Activated T-cell treated with anti-CD3 and anti-CD28 coated beads, Interleukin-2, amount 50 U/mL, for 4 hours (primary cell): ENCODE results near the gene FDXACB1. TPM values are rescaled to one million over a fixed set of nuclear protein-coding genes. Genes with fewer than 3 reads are reported as not detected.

ENCODE experiments used
- ATAC-seq, 2 donors: fragments of 200-7000 bp; cut with Tn5 transposase; one replicate each; pipeline ENCODE4 v1.10.0; 2021
- DNase-seq: peaks from one replicate; pipeline ENCODE4 v3.0.0-alpha.2; 2020
- H3K27me3 Mint-ChIP-seq: one replicate; pipeline ENCODE4 v1.8.0; 2021; ENCODE audit warnings: low read depth, mixed read lengths
- H3K36me3 Mint-ChIP-seq: one replicate; pipeline ENCODE4 v1.8.0; 2022; ENCODE audit warnings: mixed read lengths; ENCODE audit not compliant: insufficient read depth
- H3K4me1 Mint-ChIP-seq: one replicate; pipeline ENCODE4 v1.8.0; 2021; ENCODE audit warnings: low read depth, mixed read lengths
- H3K4me3 Mint-ChIP-seq: one replicate; pipeline ENCODE4 v1.8.0; 2021; ENCODE audit warnings: mild to moderate bottlenecking, moderate library complexity, mixed read lengths
- H3K9me3 Mint-ChIP-seq: one replicate; pipeline ENCODE4 v1.8.0; 2021; ENCODE audit warnings: mixed read lengths
- total RNA-seq, 3 donors: library from RNA; stranded (reverse); gene quantifications; one replicate each; pipeline ENCODE4 v1.2.1, GENCODE V29; 2021

Gene FDXACB1
- total RNA-seq, 3 donors from 2014 or later: 11.1 to 12.5 (median 11.4) TPM

DNA sequence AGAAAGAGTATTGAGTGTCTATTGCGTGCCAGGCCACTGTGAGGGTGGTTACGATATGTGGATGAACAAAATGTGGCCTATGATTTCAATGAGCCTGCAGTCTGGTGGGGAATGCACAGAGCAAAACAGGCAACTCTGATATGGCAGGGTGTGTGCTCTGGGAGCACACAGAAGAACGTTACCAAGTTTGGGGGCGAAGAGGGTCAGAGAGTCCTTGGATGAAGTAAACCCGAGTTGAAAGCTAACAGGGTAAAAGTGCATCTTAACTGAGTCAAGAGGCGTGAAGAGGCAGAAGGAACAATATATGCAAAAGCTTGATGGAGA is 634 bp upstream of the FDXACB1 start:
- Mint-ChIP-seq H3K4me3 (peak overlapping the region; percentile 87), H3K27me3 (no peaks in the 10 kb centered on the region), H3K9me3 (no peaks in the 10 kb centered on the region), H3K4me1 (peaks cover 12% of the 10 kb centered on the region), H3K36me3 (peaks cover 10% of the 10 kb centered on the region)
- ATAC-seq (no peak), DNase-seq (no peak)

DNA sequence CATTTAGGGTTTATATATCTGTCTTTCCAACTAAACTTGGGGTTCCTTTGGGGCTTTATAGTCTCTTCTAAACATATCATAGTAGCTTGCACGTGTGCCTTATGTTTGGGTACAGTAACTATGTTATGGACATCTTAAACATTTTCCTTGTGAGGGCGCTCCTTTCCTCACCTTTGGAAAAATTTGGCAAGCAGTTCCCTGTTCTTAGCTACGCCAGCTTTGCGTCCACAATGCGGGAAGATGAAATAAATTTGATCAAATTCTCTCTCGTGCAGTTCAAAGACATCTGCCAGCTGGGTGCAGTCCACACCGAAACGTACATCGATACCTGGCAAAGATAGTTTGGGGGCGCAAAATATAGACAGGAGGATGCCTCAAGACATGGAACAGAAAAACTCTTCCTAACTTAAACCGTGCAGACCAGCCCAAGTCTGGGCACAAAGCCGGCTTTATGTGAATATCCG is 548 bp downstream of the FDXACB1 start:
- peak overlapping the region; percentile 87 for H3K4me3 Mint-ChIP-seq
- peaks cover 12% of the 10 kb centered on the region for H3K4me1 Mint-ChIP-seq
- H3K36me3 Mint-ChIP-seq: peaks cover 6% of the 10 kb centered on the region
- no peaks in the 10 kb centered on the region for H3K27me3 Mint-ChIP-seq
- ATAC-seq (no peak), DNase-seq (no peak)
- no peaks in the 10 kb centered on the region for H3K9me3 Mint-ChIP-seq

DNA sequence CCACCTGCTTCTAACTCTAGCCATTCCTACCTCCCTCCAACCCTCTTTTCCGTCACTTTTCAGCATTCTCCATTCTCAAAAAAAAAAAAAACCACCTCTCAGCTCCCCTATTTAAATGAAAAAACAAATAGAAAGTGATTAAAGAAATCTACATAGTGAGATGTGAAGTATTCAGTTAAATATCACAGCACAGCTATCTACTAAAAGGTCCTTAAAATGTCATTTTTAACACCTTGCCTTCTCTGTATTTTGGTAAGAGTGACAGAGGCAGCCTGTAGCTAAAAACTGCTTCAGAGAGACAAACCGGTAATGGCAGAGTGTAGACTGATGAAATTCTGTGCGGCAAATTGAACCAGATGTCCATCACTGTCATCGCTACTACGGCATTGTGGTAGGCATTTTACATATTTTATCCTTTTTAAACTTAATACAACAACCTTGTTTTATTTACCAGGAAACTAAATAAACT is 7.2 kb downstream of the FDXACB1 start:
- Mint-ChIP-seq H3K36me3 (peaks cover 23% of the 10 kb centered on the region), H3K27me3 (no peaks in the 10 kb centered on the region), H3K9me3 (no peaks in the 10 kb centered on the region), H3K4me1 (peaks cover 18% of the 10 kb centered on the region), H3K4me3 (peak overlapping the region; percentile 94)
- DNase-seq: no peak
- ATAC-seq: no peak

DNA sequence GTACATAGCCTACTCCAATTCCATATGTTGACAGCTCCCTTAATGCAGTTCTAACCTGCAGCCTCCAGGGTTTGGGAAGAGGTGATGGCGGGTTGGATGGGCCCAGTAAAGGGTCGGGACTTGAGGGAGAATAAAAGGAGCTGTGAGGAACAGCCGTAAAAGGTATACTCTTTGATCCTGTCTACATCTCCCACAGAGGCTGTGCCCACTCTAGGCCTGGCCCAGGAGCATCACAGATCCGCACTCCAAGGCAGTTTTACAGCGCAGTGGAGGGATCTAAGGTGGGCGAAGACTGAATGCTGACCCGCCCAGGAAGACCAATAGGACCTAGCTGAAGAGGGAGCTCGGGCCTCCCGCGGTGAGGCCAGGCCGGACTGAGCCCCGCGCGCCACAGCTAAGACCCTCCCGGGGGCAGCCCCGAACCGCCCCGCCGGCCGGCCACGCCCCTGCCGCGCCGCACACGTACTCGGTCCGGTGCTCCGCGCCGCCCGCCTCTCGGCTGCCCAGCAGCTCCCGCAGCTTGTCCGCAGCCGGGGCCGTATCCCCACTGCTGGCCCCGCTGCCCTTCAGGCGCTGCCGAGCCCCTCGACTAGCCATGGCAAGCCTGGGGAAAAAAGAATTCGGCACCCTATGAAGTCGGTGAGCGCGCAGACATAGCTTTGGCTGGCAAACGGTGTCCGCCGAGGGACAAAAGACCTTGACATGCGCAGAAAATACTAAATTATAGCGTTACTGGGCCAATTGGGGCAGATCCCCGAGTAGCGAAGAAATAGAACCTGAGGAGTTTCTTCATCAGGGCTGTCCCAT is 7.9 kb downstream of the FDXACB1 start, which contains the start of gene ALG9:
Gene ALG9 (minus strand): TSS at position 696 of the 807 bp plus-strand sequence. CDS start 99 bp downstream, at position 597.
- peak within 1 kb of the TSS; percentile 94 for H3K4me3 Mint-ChIP-seq
- no peaks in the 10 kb centered on the region for H3K9me3 Mint-ChIP-seq
- H3K27me3 Mint-ChIP-seq: no peaks in the 10 kb centered on the region
- peak; percentile 95 to 97 for ATAC-seq
- peak; percentile 88 for DNase-seq
- H3K4me1 Mint-ChIP-seq: peaks cover 20% of the 10 kb centered on the region
- H3K36me3 Mint-ChIP-seq: peaks cover 26% of the 10 kb centered on the region

DNA sequence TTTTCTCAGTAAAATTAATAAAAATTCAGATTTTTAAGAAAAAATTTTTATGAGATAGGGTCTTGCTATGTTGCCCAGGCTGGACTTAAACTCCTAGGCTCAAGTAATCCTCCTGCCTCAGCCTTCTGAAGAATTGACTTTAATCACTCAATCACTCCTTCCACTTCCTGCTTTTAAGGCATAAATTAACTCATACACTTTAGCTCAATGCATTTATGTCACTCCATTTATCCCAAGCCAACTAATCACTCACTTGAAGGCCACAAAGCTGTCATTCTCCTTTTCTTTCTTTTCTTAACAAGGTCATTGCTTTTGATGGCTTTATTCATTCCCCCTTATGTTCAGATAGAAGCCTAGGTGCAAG is 8.5 kb downstream of the FDXACB1 start:
- no peak for DNase-seq
- peaks cover 27% of the 10 kb centered on the region for H3K36me3 Mint-ChIP-seq
- ATAC-seq: no peak
- peak overlapping the region; percentile 94 for H3K4me3 Mint-ChIP-seq
- no peaks in the 10 kb centered on the region for H3K27me3 Mint-ChIP-seq
- peaks cover 20% of the 10 kb centered on the region for H3K4me1 Mint-ChIP-seq
- no peaks in the 10 kb centered on the region for H3K9me3 Mint-ChIP-seq

DNA sequence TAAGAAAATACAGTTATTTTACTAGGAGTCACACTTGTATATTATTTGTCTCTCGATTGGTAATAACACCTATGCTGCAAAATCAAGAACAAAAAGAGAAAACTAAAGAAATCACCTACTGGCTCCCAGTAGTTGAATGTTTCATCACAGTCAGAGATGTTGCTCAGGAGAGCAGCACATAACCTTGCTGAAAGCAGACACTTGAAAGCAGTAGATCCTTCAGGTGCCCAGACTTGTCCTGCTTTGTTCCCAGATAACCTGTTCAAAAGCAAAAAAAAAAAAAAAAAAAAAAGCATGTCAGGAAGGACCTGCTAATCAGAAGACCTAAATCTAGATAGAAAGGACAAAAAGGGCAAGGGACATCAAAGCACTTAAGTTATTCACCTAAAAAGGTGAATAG is 8.9 kb downstream of the FDXACB1 start:
- no peak for DNase-seq
- H3K4me3 Mint-ChIP-seq: peak overlapping the region; percentile 26
- no peak for ATAC-seq
- peaks cover 31% of the 10 kb centered on the region for H3K36me3 Mint-ChIP-seq
- no peaks in the 10 kb centered on the region for H3K27me3 Mint-ChIP-seq
- H3K4me1 Mint-ChIP-seq: peaks cover 20% of the 10 kb centered on the region
- no peaks in the 10 kb centered on the region for H3K9me3 Mint-ChIP-seq

DNA sequence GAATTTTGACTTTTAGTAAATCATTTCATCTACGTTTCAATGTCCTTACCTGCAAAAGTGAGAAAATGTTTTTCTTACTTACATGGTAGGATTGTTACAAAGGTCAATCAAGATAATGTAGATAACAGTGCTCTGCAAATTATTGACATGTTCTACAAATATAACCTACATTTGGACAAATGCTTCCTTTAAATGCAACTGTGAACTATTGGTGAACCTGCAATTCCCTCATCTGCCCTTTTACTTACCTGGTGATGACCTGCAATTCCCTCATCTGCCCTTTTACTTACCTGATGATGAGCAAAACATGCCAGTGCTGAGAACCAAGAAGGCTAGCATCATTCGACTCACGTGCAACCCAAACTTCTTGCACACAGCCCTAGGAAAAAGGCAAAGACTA is 18.7 kb downstream of the FDXACB1 start:
- Mint-ChIP-seq H3K4me3 (no peak overlapping the region), H3K36me3 (peaks cover 33% of the 10 kb centered on the region), H3K4me1 (no peaks in the 10 kb centered on the region), H3K9me3 (no peaks in the 10 kb centered on the region), H3K27me3 (no peaks in the 10 kb centered on the region)
- DNase-seq (no peak), ATAC-seq (no peak)

DNA sequence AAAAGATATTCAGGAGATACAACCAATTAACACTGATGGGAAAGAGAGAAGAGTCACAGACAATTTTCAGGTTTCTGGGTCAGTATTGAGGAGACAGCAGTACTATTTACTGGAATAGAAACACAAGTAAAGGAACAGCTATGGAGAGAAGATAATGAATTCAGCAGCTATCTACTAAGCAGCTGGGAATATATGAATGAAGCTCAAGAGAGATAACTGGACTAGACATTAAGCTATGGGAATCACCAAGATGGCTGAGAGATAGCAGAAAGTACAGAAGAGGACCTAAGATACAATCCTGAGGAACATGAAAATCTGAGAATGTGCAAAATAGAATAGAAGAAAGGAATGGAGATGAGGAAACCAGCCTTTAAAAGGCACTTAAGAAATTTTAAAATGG is 23.5 kb downstream of the FDXACB1 start:
- H3K9me3 Mint-ChIP-seq: no peaks in the 10 kb centered on the region
- H3K36me3 Mint-ChIP-seq: peaks cover 38% of the 10 kb centered on the region
- no peaks in the 10 kb centered on the region for H3K27me3 Mint-ChIP-seq
- DNase-seq: no peak
- H3K4me1 Mint-ChIP-seq: no peaks in the 10 kb centered on the region
- H3K4me3 Mint-ChIP-seq: no peak overlapping the region
- ATAC-seq: no peak

DNA sequence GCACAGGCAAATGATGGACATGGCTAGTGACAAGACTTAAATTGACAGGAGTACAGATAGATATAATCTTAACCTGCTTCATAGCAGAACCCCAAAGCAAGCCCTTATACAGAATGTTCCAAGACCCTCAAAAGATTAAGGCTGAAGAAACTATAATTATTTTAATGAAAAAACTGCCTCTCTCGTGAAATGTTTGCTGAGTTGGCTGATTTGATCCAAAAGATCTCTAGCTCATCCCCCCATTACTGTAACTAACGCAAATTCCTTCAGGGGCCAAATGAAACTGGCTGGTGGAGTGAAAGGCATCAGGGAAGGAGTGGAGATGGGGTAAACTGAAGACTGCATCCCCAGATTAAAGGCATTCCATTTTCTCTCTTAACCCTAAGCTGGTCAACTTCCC is 26.9 kb downstream of the FDXACB1 start:
- H3K4me1 Mint-ChIP-seq: no peaks in the 10 kb centered on the region
- DNase-seq: no peak
- H3K9me3 Mint-ChIP-seq: no peaks in the 10 kb centered on the region
- ATAC-seq: no peak
- H3K4me3 Mint-ChIP-seq: no peak overlapping the region
- H3K27me3 Mint-ChIP-seq: no peaks in the 10 kb centered on the region
- peaks cover 34% of the 10 kb centered on the region for H3K36me3 Mint-ChIP-seq

DNA sequence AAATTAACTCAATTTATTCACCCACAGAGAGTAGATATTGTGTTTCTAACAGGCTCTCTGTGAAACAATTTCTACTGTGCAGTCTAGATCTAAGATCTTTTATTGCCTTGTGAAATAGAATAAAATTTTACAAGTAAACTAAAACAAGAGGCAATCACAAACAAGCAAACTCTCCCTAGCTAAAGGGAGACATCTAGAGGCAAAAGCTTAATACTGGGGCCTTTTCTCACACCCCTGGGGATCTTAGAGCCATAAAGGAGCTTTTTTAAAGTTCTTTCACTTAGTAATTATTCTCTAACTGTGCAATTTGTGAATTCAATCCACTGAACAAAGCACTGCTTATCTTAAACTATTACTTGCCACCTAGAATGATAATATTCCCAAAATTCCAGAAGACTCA is 27.3 kb downstream of the FDXACB1 start:
- no peak for ATAC-seq
- no peaks in the 10 kb centered on the region for H3K9me3 Mint-ChIP-seq
- H3K4me3 Mint-ChIP-seq: no peak overlapping the region
- DNase-seq: no peak
- peaks cover 34% of the 10 kb centered on the region for H3K36me3 Mint-ChIP-seq
- H3K27me3 Mint-ChIP-seq: no peaks in the 10 kb centered on the region
- no peaks in the 10 kb centered on the region for H3K4me1 Mint-ChIP-seq

DNA sequence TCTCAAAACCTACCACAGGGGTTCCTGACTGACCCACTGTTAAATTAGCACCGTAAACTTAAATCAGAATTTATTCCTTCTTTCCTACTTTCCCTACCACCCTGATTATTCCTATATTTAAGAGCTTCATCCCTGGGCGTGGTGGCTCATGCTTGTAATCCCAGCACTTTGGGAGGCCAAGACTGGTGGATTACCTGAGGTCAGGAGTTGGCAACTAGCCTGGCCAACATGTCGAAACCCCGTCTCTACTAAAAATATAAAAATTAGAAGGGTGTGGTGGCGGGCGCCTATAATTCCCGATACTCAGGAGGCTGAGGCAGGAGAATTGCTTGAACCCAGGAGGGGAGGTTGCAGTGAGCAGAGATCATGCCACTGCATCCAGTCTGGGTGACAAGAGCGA is 27.9 kb downstream of the FDXACB1 start:
- Mint-ChIP-seq H3K36me3 (peaks cover 35% of the 10 kb centered on the region), H3K4me1 (no peaks in the 10 kb centered on the region), H3K27me3 (no peaks in the 10 kb centered on the region), H3K9me3 (no peaks in the 10 kb centered on the region), H3K4me3 (no peak overlapping the region)
- DNase-seq: no peak
- no peak for ATAC-seq

DNA sequence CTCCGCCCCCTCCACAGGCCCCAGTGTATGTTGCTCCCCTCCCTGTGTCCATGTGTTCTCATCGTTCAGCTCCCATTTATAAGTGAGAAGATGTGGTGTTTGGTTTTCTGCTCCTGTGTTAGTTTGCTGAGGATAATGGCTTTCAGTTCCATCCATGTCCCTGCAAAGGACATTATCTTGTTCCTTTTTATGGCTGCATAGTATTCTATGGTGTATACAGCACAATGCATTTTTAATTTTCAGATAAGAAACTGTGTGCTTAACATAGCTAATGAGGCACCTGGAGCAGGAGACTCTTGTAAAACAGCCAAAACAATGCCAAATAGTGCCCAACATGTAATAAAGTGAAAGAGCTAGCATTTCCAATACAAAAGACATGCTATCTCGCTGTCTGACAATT is 29.3 kb downstream of the FDXACB1 start:
- DNase-seq: no peak
- no peak overlapping the region for H3K4me3 Mint-ChIP-seq
- no peak for ATAC-seq
- peaks cover 31% of the 10 kb centered on the region for H3K36me3 Mint-ChIP-seq
- no peaks in the 10 kb centered on the region for H3K27me3 Mint-ChIP-seq
- no peaks in the 10 kb centered on the region for H3K9me3 Mint-ChIP-seq
- no peaks in the 10 kb centered on the region for H3K4me1 Mint-ChIP-seq

DNA sequence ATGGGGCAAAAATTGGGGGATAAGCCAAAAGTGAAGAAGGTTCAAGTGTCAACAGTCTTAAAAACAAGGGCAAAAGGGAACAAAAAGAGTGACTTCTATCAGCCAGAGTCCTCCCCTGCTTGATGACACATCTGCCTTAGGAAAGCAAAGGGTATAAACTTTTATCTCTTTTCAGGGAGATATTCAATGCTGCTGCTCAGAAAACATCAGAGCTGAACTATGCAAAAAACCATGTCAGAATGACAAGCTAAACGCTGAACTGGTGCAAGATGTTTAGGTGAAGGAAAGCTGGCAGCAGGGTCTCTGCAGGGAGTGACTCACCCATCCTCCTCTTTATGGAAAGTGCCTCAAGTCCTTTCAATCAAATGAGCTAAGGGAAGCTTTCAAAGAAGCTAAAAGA is 32.3 kb downstream of the FDXACB1 start:
- no peak for ATAC-seq
- Mint-ChIP-seq H3K36me3 (peaks cover 20% of the 10 kb centered on the region), H3K27me3 (no peaks in the 10 kb centered on the region)

DNA sequence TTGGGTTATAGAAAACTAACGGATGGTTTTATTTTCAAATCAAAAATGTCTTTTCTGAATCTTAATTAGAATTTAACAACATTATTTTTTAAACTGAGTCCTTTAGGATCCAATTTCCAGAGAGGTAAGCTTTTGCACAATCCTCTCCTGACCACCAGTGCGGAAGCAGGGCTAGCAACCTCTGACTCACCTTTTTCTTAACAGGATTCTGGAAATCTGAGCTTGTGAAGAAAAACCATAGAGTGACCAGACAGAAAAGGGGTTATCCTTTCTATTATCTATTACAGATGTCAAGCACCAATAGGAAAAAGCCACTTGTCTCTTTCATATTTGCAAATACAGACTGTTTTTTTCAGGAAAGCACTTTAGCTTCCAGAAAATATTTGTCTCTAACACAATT is 32.9 kb downstream of the FDXACB1 start:
- Mint-ChIP-seq H3K4me3 (no peak overlapping the region), H3K4me1 (peaks cover 2% of the 10 kb centered on the region), H3K9me3 (no peaks in the 10 kb centered on the region), H3K36me3 (peaks cover 17% of the 10 kb centered on the region), H3K27me3 (no peaks in the 10 kb centered on the region)
- ATAC-seq (no peak), DNase-seq (no peak)

More for the DNA sequence above, 32.3 kb downstream of the FDXACB1 start:
- no peaks in the 10 kb centered on the region for H3K4me1 Mint-ChIP-seq
- no peak for DNase-seq
- H3K4me3 Mint-ChIP-seq: no peak overlapping the region
- H3K9me3 Mint-ChIP-seq: no peaks in the 10 kb centered on the region

DNA sequence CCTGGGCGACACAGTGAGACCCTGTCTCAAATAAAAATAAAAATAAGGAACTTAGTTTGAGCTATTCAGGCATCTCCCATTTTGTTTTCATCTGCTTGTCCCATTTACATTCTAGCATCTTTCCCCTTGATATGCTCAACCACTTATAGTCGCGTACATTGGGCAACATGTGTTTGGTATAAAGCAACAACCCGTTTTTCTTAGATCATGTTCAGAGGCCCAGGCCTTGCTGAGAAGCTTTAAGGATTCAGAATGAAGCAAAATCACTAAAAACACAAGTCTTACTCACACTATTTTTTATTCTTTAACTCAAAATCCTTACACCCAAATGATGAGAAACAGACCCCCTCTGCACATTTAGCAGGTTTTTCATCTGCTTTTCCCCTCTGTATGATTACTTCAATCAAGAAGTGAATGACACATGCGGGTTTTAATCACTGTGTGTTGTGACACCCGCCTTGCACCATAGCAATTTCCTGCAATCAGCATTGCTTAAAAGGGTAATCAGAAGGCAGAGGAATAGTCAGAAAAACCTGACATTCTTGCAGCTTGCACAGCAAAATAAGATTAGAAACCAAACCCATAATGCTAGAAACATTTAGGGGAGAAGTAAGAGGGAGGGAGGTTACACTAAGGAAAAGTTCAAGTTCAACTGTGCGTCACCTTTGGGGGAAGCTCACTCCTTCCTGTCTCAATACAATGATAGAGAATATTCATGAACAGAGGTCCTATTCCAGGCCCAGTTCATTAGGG is 33.5 kb downstream of the FDXACB1 start:
- Mint-ChIP-seq H3K4me3 (no peak overlapping the region), H3K9me3 (no peaks in the 10 kb centered on the region), H3K27me3 (no peaks in the 10 kb centered on the region), H3K4me1 (peaks cover 2% of the 10 kb centered on the region), H3K36me3 (peaks cover 16% of the 10 kb centered on the region)
- no peak for ATAC-seq
- DNase-seq: no peak
